GM19455 (cell line): ENCODE measurements around the gene FMO3.

Experiments
- ATAC-seq: cut with Tn5 transposase; IDR thresholded peaks from one replicate; pipeline ENCODE4 v1.9.1; 2021; ENCODE audit not compliant: unreplicated experiment

The FMO3 gene

GRCh38 chr1:171090604-171091003, at the start of gene FMO3:
Gene FMO3, plus strand, starts transcription at chr1:171090905. Its CDS starts 1,754 bp downstream, at chr1:171092659.
- ATAC-seq = no peak

DNA sequence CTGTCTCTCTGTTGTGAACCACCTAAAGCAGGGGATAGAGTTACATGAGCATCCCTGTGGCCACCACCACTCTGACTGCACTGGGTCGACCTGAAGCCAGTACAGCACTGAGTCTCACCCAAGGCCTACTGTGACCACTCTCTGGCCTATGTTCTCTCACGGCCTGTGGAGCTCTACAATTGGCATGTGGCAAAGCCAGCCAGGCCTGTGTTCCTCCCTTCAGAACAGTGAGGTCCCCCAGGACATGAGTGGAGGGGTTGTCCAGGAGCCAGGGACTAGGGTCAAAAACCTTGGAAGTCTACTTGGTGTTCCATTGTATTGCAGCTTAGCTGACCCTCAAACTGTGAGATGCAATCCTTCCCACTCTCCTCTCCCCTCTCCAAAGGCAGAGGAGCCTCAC, 42.7 kb upstream of the FMO3 start:
- ATAC-seq = no peak

GRCh38 chr1:171052977-171053376, 37.7 kb upstream of the FMO3 start:
- ATAC-seq = no peak

DNA sequence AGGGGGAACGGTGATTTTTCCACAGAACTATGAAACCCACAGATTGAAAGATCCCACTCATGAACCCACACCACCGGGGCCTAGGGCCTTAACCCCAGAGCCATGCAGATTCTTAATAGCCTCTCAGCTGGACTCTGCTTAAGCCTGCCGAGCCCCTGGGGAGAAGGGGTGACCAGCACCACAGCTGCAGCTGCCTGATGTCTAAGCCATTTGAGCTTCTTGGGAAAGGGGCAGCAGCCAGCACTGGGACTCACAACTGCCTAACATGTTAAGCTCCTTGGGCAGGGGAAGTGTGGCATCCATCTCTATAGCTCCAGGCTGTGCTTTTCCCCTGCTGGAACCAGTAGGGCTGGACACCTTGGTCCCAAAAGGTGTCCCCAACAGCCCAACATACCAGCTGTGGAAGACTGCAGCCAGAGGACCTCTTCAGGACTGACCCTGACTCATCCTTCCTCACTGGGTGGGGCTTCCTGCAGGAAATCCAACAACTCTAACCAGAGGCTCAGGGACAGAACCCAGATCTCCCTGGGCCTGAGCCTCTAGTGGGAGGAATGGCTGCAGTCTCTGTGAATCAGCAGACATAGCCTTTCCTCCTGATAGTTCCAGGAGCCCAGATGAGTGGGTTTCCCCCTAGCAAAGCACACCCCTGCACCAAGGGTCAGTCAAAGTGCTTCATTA, 34.6 kb upstream of the FMO3 start:
- no peak for ATAC-seq

DNA sequence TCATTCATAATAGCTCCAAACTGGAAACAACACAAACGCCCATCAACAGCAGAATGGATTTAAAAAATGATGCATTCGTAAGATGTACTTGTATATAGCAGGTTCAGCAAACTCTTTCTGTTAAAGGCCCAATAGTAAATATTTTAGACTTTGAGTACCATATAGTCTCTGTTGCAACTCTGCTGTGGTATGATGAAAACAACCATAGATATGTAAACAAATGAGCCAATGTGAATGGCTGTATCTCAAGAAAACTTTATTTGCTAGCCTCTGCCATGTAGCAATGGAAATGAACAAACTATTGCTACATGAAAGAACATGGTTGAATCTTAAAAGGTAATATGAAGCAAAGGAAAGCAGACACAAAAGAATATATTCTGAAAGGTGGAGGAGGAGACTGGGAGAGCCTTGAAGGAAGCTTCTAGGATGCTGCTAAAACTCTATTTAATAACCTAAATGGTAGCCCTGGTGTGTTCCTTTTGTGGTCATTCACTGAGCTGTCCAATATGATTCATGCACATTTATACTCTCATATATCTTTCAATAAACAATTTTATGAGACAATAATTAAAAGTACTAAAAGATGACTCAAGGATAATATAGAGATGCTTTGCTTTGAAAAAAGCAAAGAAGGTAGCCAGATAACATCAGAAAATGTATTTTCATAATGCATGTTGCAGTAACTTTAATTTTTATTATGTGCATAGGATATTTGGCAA, 29.1 kb upstream of the FMO3 start:
- ATAC-seq = no peak

DNA sequence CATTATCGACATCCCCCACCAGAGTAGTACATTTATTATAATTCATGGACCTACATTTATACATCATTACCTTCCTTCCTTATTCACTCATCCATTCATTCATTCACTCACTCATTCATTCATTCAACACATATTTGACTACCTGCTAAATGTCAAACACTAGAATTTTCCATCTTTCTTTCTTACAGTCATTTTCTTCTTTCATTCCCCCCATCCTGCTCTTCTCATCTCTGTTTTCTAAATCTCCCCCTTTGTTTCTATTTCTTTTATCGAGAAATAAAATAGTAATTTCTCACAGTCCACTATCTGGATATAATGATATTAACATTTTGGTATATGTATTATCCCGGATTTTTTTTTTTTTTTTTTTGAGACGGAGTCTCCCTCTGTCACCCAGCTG, 27.8 kb upstream of the FMO3 start:
- ATAC-seq = no peak

GRCh38 chr1:171075041-171075440, 15.7 kb upstream of the FMO3 start:
- no peak for ATAC-seq

DNA sequence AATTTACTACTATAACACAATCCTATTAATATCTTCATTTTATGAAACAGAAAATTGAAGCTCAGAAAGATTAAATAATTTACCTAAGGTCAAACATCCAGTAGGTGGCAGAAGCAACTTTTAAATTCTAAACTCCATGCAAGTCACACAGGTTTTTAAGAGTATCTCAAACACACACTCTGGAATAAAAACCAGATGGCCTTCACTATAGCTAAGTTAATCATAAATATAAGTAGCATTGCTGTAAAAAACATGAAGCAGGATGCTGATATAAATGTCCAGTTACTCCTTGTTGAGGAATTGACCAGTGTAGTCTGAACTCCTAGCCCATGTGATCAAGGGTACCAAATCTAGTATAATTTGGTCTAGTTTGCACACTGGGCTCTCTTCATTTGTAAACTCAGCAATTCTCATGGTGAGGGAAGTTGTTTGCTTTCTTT, 9.4 kb upstream of the FMO3 start:
- ATAC-seq = no peak

GRCh38 chr1:171081763-171082201, 8.9 kb upstream of the FMO3 start:
- ATAC-seq = no peak

DNA sequence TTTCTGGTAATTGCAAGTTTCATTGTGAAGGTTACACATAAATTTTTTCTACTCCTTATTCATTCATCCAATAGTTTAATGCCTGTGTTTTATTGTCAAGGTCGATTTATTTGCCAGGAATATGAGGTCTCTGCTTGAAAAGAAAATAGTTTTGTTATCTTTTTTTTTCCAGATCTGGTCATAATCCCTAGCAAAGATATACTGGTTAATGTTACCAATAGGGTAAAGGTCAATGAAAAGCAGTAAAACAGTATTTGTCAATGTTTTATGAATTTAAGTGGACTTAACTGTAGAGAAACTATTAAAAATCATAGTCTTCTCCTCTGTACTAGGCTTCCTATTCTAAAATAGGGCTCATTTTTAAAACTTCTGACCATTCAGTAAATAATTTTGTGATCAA, 8.1 kb upstream of the FMO3 start:
- ATAC-seq = no peak

- ATAC-seq = no peak
These were observed 7.5 kb upstream of the FMO3 start for GRCh38 chr1:171083222-171083621.

GRCh38 chr1:171084091-171084490, 6.6 kb upstream of the FMO3 start:
- ATAC-seq = no peak

DNA sequence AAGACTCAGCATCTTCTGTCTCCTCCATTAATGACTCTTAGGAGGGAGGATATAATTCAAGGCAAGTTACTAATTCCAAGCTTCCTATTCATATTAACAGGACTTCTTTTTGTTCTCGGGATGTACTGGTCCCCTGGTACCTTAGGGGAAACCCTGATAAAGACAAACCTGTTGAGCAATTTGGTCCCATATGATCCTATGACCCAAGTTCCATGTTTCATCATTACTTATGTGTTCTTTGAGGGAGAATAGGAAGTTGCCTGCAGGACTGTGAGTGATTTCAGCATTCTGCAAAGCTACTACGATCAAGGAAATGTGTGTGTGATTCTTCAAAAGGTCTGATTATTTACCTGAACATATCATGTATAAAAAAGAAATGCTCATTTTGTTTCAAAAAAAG, 5.8 kb upstream of the FMO3 start:
- ATAC-seq = no peak

- ATAC-seq = no peak
These were observed 2.8 kb upstream of the FMO3 start for GRCh38 chr1:171087896-171088295.

- ATAC-seq = no peak
These were observed 13.2 kb downstream of the FMO3 start for GRCh38 chr1:171103862-171104261.

GRCh38 chr1:171107262-171107940, 16.7 kb downstream of the FMO3 start:
- no peak for ATAC-seq

DNA sequence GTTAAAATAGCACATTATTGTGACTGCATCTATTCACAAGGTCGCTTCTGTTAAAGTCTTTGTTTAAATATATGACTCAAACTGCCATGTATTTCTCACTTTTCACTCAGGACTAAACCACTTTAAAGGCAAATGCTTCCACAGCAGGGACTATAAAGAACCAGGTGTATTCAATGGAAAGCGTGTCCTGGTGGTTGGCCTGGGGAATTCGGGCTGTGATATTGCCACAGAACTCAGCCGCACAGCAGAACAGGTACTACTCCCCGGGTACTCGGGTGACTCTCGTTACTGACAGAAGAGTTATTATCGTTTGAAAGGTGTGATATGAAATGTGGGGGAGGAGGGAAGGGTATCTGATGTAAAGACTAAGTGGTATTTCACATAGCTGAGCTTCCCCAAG, 17.3 kb downstream of the FMO3 start:
- no peak for ATAC-seq

DNA sequence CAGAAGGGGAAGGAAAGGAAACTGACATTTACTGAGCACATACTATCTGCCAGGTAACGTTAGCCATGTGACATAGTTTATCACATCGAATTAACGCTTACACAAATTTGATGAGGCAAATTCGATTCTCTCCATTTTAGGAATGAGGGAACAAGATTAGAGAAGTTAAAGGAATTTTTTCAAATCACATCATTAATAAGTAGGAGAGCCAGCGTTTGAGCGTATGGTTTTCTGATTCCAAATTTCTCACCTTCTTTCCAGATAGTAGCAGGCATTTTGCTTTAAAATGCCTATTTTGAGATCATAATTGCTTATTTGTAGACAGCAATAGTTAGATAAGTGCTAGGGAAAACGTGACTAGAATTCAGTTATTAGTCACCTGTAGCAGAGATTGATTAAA, 19.3 kb downstream of the FMO3 start:
- ATAC-seq = no peak

DNA sequence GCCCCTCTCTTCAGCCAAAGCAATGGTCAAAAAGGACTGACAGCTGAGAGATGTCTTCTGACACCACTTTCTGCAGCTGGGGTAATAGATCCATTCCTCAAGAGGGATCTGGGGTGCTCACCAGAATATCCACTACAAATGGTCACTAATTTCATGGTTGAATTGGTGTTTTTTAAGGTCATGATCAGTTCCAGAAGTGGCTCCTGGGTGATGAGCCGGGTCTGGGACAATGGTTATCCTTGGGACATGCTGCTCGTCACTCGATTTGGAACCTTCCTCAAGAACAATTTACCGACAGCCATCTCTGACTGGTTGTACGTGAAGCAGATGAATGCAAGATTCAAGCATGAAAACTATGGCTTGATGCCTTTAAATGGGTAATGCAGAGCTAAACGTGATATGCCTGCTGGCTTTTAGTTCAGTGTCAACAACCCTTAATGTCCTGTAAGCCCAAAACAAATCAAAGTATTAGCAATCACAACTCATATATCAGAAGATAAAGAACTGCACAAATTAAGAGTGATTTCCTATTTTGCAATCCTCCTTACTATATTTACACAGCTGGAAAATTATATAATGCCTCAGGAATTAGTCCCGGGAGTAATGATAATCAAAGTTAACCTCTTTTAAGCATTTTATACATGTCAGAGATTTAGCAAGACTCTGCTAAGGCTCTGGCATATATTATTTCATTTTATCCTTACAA, 20.1 kb downstream of the FMO3 start:
- ATAC-seq = no peak

- ATAC-seq = no peak
These were observed 21.4 kb downstream of the FMO3 start for GRCh38 chr1:171112119-171112518.

- ATAC-seq = no peak
These were observed 22.7 kb downstream of the FMO3 start for GRCh38 chr1:171113382-171113781.
